Adrenal gland (tissue), 5 donors: ENCODE results near the gene PRPF6.

Experiments
- POLR2A ChIP-seq, 2 donors: fragments of 450-650 bp; IDR thresholded peaks; one replicate each; pipeline ENCODE4 v1.6.1; 2017; ENCODE audit warnings: antibody characterized with exemption in 2 of 2, mild to moderate bottlenecking in 2 of 2, moderate library complexity in 1 of 2
- TF ChIP-seq, protein P1 (sequence below), 6 experiments: fragments of 450-650 bp in 4 of 6; fragments of 200-600 bp in 2 of 6; sonication (generic) in 1 of 6; IDR thresholded peaks; 1 replicate in 5 of 6; 2 replicates in 1 of 6; pipeline versions ENCODE4 v1.5.1 to v1.8.0; 2016 to 2021; ENCODE audit warnings: antibody characterized with exemption in 6 of 6, mild to moderate bottlenecking in 2 of 6, moderate library complexity in 1 of 6
- donor health status: DM: no; HTN: no; CAD: no.

DNA sequence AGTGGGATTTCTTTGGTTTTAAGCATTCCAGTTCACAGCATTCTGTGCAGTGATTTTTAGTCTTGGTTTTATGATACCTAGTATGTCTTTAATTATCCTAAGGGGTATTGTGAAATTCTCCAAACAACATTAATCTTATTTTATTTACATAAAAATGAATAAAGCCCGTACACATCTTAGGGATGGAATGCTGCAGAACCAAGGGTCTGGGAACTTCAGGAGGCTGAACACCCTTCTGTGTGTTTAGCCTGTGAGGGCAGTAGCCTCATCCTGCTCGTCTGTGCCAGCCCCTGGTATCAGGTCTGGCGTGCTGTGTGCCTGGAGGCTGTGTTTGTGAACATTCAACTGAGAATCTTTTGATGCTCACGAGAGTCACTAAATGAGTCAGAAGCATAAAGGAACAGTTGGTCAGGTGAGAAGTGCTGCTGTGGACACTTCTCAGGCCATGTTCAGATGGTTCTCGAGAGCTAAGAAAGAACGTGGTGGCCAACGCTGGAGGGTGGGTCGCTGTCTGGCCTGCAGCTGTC is 29.8 kb downstream of the PRPF6 start:
- TF ChIP-seq POLR2A (IDR thresholded peaks at IDR 0.05), result no peak
- TF ChIP-seq, protein P1, sequence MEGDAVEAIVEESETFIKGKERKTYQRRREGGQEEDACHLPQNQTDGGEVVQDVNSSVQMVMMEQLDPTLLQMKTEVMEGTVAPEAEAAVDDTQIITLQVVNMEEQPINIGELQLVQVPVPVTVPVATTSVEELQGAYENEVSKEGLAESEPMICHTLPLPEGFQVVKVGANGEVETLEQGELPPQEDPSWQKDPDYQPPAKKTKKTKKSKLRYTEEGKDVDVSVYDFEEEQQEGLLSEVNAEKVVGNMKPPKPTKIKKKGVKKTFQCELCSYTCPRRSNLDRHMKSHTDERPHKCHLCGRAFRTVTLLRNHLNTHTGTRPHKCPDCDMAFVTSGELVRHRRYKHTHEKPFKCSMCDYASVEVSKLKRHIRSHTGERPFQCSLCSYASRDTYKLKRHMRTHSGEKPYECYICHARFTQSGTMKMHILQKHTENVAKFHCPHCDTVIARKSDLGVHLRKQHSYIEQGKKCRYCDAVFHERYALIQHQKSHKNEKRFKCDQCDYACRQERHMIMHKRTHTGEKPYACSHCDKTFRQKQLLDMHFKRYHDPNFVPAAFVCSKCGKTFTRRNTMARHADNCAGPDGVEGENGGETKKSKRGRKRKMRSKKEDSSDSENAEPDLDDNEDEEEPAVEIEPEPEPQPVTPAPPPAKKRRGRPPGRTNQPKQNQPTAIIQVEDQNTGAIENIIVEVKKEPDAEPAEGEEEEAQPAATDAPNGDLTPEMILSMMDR (IDR thresholded peaks at IDR 0.05), result no peak
